ENCODE data around the gene MRGPRD.

DNA sequence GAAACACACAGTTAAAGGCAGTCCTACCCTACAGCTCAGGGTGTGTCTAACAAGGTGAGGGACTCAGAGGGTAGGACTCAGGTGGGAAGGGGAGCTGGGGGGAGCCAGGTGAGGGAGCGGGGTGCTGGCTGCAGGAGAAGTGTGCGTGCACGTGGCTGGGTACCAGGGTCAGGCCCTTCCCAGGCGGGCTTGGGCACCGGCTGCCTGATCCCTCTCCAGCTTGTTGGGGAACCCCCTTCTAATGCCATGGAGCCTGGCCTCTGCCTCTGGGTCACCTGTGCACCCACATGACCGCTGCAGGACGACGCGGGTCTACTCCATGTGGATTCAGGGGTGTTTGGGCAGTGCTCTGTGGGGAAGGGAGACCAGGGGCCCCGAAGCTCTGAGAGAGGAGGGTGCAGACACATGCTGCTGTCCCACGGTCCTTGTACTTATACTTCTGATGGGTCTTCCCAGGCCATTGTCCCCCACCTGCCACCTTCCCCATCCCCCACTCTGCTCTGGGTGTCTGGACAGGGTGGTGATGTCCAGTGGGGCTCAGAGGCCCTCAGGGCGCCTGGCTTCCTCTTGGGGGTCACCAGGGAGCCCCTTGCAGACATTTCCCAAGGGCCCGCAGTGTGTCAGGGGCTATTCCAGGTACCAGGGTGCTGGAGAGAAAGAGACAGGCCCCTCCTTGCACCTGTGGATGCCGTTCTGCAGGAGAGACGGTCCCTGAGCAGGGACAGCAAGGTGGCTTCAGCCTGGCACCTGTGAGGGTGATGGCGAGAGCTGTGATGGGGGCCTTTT is 10.4 kb upstream of the MRGPRD start:
- TF ChIP-seq, protein P1, sequence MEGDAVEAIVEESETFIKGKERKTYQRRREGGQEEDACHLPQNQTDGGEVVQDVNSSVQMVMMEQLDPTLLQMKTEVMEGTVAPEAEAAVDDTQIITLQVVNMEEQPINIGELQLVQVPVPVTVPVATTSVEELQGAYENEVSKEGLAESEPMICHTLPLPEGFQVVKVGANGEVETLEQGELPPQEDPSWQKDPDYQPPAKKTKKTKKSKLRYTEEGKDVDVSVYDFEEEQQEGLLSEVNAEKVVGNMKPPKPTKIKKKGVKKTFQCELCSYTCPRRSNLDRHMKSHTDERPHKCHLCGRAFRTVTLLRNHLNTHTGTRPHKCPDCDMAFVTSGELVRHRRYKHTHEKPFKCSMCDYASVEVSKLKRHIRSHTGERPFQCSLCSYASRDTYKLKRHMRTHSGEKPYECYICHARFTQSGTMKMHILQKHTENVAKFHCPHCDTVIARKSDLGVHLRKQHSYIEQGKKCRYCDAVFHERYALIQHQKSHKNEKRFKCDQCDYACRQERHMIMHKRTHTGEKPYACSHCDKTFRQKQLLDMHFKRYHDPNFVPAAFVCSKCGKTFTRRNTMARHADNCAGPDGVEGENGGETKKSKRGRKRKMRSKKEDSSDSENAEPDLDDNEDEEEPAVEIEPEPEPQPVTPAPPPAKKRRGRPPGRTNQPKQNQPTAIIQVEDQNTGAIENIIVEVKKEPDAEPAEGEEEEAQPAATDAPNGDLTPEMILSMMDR (conservative IDR thresholded peaks at IDR 0.05): no peak
- TF ChIP-seq EZH2 (IDR thresholded peaks at IDR 0.05; ENCODE audit: low read depth): no peak

Data from PC-9 (cell line).